NCI-H526 treated with DMSO at 0.1 percent for 48 hours (cell line): ENCODE results near the gene GAS2L1.
"Not testable (repeated sequence)": the region's sequence is repeated elsewhere in the genome, so short reads cannot be mapped to it uniquely, and the experiment has no call there.

ENCODE experiments used
- DNase-seq: peaks from one replicate; lab custom pipeline; 2025; lab: John Stamatoyannopoulos, UW

The GAS2L1 gene

GRCh38 chr22:29342177-29342576 is 35.7 kb downstream of the GAS2L1 start:
- DNase-seq = no peak

GRCh38 chr22:29342577-29343312 is 36.3 kb downstream of the GAS2L1 start:
- no peak for DNase-seq

- no peak for DNase-seq
Observed at GRCh38 chr22:29343313-29343805, 36.9 kb downstream of the GAS2L1 start.

- no peak for DNase-seq
Observed at GRCh38 chr22:29344137-29344536, 37.7 kb downstream of the GAS2L1 start.

- not testable (repeated sequence) for DNase-seq
Observed at GRCh38 chr22:29344889-29345288, 38.4 kb downstream of the GAS2L1 start.

GRCh38 chr22:29345932-29346331 is 39.5 kb downstream of the GAS2L1 start:
- DNase-seq = no peak

- DNase-seq = no peak
Observed at GRCh38 chr22:29346659-29347058, 40.2 kb downstream of the GAS2L1 start.

GRCh38 chr22:29348041-29348440 is 41.6 kb downstream of the GAS2L1 start:
- DNase-seq = no peak

- DNase-seq = no peak
Observed at GRCh38 chr22:29348956-29349355, 42.5 kb downstream of the GAS2L1 start.

GRCh38 chr22:29351042-29351441 is 44.6 kb downstream of the GAS2L1 start:
- DNase-seq = no peak

GRCh38 chr22:29351891-29352290 is 45.4 kb downstream of the GAS2L1 start:
- DNase-seq = no peak

GRCh38 chr22:29352778-29353177 is 46.3 kb downstream of the GAS2L1 start:
- DNase-seq = no peak

- no peak for DNase-seq
Observed at GRCh38 chr22:29353286-29353685, 46.8 kb downstream of the GAS2L1 start.

- DNase-seq = no peak
Observed at GRCh38 chr22:29353860-29354259, 47.4 kb downstream of the GAS2L1 start.

GRCh38 chr22:29357193-29357890 is 50.9 kb downstream of the GAS2L1 start:
- DNase-seq = not testable (repeated sequence)

- DNase-seq = no peak
Observed at GRCh38 chr22:29359469-29359868, 53.0 kb downstream of the GAS2L1 start.
